Neural cell (in vitro differentiated cells): ENCODE measurements around the gene CDR2. TPM values are rescaled to one million over a fixed set of nuclear protein-coding genes. Genes with fewer than 3 reads are reported as not detected.
A peak's percentile ranks its signal among the peaks of the same experiment; 100 is the strongest.

Source experiments
- H2AFZ ChIP-seq: fragments of 200-600, 300-800 bp; sonication (generic), shearing (Covaris generic); 2 replicates; pipeline ENCODE4 v1.6.0; 2014; ENCODE audit warnings: low read depth, mild to moderate bottlenecking, antibody characterized with exemption, low read length, moderate library complexity
- H3F3A ChIP-seq: fragments of 200-600 bp; shearing (Covaris generic); 2 replicates; pipeline ENCODE4 v1.6.1; 2016; ENCODE audit warnings: mild to moderate bottlenecking, moderate library complexity, mixed read lengths, antibody characterized with exemption, low read length; ENCODE audit not compliant: insufficient read depth, poor library complexity, severe bottlenecking
- H3K27ac ChIP-seq: fragments of 200-600, 300-800 bp; sonication (generic), shearing (Covaris generic); 2 replicates; pipeline ENCODE4 v1.5.1; 2014; ENCODE audit warnings: mild to moderate bottlenecking, low read length, moderate library complexity
- H3K27me3 ChIP-seq: fragments of 300-800, 200-600 bp; sonication (generic), shearing (Covaris generic); 2 replicates; pipeline ENCODE4 v1.6.0; 2014; ENCODE audit warnings: mild to moderate bottlenecking, low read depth, low read length, moderate library complexity; ENCODE audit not compliant: insufficient read depth
- H3K36me3 ChIP-seq: fragments of 300-800, 200-600 bp; sonication (generic), shearing (Covaris generic); 2 replicates; pipeline ENCODE4 v1.5.1; 2014; ENCODE audit warnings: mild to moderate bottlenecking, antibody characterized with exemption, low read length, moderate library complexity; ENCODE audit not compliant: insufficient read depth
- H3K4me2 ChIP-seq: fragments of 300-800, 200-600 bp; sonication (generic), shearing (Covaris generic); 2 replicates; pipeline ENCODE4 v1.6.0; 2014; ENCODE audit warnings: mild to moderate bottlenecking, low read length
- H3K4me3 ChIP-seq: fragments of 300-800, 200-600 bp; sonication (generic), shearing (Covaris generic); 2 replicates; pipeline ENCODE4 v1.5.1; 2014; ENCODE audit warnings: mild to moderate bottlenecking, low read length, moderate library complexity
- H3K79me2 ChIP-seq: fragments of 200-600 bp; shearing (Covaris generic); replicated peaks from 2 replicates; pipeline ENCODE4 v1.6.0; 2014; ENCODE audit warnings: mild to moderate bottlenecking, low read length, moderate library complexity; ENCODE audit not compliant: insufficient read depth
- H3K9ac ChIP-seq: fragments of 300-800, 200-600 bp; sonication (generic), shearing (Covaris generic); 2 replicates; pipeline ENCODE4 v1.6.1; 2016; ENCODE audit warnings: mild to moderate bottlenecking, low read length, mixed read lengths
- H3K9me2 ChIP-seq: fragments of 200-600 bp; shearing (Covaris generic); 2 replicates; pipeline ENCODE4 v1.6.1; 2016; ENCODE audit warnings: mild to moderate bottlenecking, low read length, mixed read lengths; ENCODE audit not compliant: insufficient read depth
- H3K9me3 ChIP-seq: fragments of 200-600, 300-800 bp; sonication (generic), shearing (Covaris generic); 2 replicates; pipeline ENCODE4 v1.6.1; 2016; ENCODE audit warnings: mild to moderate bottlenecking, mixed run types, low read length, moderate library complexity, mixed read lengths
- H4K20me1 ChIP-seq: fragments of 200-600 bp; shearing (Covaris generic); 2 replicates; pipeline ENCODE4 v1.6.1; 2016; ENCODE audit warnings: mild to moderate bottlenecking, mixed run types; ENCODE audit not compliant: insufficient read depth
- EP300 ChIP-seq: fragments of 450-650 bp; conservative IDR thresholded peaks from 2 replicates; pipeline ENCODE4 v1.6.1; 2014; ENCODE audit warnings: antibody characterized with exemption, mild to moderate bottlenecking, moderate library complexity; ENCODE audit not compliant: poor library complexity, severe bottlenecking
- EZH2 ChIP-seq: fragments of 200-600, 300-800 bp; shearing (Covaris generic), sonication (generic); IDR thresholded peaks from 2 replicates; pipeline ENCODE4 v1.6.1; 2014; ENCODE audit warnings: antibody characterized with exemption, low read length, borderline replicate concordance, mild to moderate bottlenecking; ENCODE audit not compliant: insufficient read depth, poor library complexity, severe bottlenecking
- MXI1 ChIP-seq: fragments of 450-650 bp; conservative IDR thresholded peaks from 2 replicates; pipeline ENCODE4 v1.6.1; 2014; ENCODE audit warnings: antibody characterized with exemption, mild to moderate bottlenecking; ENCODE audit not compliant: poor library complexity, severe bottlenecking
- POLR2AphosphoS5 ChIP-seq: IDR thresholded peaks from 2 replicates; pipeline ENCODE4 v1.6.1; 2012
- RAD21 ChIP-seq: fragments of 450-650 bp; conservative IDR thresholded peaks from 2 replicates; pipeline ENCODE4 v1.6.1; 2014; ENCODE audit warnings: antibody characterized with exemption, mild to moderate bottlenecking, moderate library complexity
- REST ChIP-seq: IDR thresholded peaks from 2 replicates; pipeline ENCODE4 v1.6.1; 2012; ENCODE audit warnings: borderline replicate concordance
- SMC3 ChIP-seq: fragments of 450-650 bp; conservative IDR thresholded peaks from 2 replicates; pipeline ENCODE4 v1.6.1; 2014; ENCODE audit warnings: antibody characterized with exemption, mild to moderate bottlenecking, moderate library complexity; ENCODE audit not compliant: poor library complexity
- TAF1 ChIP-seq: IDR thresholded peaks from 2 replicates; pipeline ENCODE4 v1.6.1; 2012; ENCODE audit warnings: low read depth
- polyA plus RNA-seq: library from polyadenylated mRNA; depleted of rRNA; stranded (reverse); fragments of >200 nt; gene quantifications from 2 replicates; pipeline ENCODE4 v1.2.3, GENCODE V29; 2014
- TF ChIP-seq, protein P1 (sequence below): fragments of 450-650 bp; IDR thresholded peaks from 2 replicates; pipeline ENCODE4 v1.5.1; 2014; ENCODE audit warnings: antibody characterized with exemption, mild to moderate bottlenecking, moderate library complexity; ENCODE audit not compliant: poor library complexity, severe bottlenecking

CDR2 gene
- polyA plus RNA-seq, 1 donor from 2014 or later: 17.8 TPM

DNA sequence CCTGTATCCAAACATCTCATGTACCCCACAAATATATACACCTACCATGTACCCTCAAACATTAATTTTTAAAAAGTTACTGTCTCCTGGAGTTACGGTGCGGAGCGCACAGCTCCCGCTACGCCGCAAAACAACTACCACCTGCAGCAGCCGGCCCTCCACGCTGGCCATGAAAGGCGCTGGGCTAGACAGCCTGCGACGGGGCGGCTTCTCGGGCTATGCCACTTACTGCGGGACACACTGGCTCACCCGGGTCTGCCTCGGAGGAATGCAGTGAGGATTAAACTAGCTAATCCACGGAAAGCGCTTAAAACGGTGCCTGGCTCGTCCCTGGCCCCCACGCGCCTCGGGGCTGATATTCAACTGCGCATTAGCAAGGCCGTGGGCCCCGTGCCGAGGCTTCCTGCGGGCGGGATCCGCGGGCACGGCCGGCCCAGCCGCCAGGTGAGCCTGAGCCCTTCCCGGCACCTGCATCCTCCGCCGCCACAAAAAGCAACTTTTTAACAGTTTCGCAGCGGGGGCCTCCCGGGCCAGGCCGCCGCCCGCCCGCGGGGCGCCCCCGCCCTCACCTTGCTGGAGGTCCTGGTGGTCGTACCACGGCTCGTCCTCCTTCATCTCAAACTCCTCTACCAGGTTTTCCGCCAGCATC, 633 bp downstream of the CDR2 start:
- Histone ChIP-seq H3K79me2 (no peaks in the 10 kb centered on the region), H3K4me3 (peak overlapping the region; percentile 92), H3K9me3 (no peaks in the 10 kb centered on the region), H3K27me3 (peaks cover 17% of the 10 kb centered on the region), H3K9ac (peak overlapping the region; percentile 76), H3K9me2 (no peaks in the 10 kb centered on the region), H3F3A (no peaks in the 10 kb centered on the region), H3K4me2 (peak overlapping the region; percentile 3), H2AFZ (peak overlapping the region; percentile 19), H3K27ac (no peak overlapping the region), H3K36me3 (no peaks in the 10 kb centered on the region), H4K20me1 (no peaks in the 10 kb centered on the region)
- TF ChIP-seq REST: no peak
- TF ChIP-seq TAF1: no peak
- TF ChIP-seq, protein P1, sequence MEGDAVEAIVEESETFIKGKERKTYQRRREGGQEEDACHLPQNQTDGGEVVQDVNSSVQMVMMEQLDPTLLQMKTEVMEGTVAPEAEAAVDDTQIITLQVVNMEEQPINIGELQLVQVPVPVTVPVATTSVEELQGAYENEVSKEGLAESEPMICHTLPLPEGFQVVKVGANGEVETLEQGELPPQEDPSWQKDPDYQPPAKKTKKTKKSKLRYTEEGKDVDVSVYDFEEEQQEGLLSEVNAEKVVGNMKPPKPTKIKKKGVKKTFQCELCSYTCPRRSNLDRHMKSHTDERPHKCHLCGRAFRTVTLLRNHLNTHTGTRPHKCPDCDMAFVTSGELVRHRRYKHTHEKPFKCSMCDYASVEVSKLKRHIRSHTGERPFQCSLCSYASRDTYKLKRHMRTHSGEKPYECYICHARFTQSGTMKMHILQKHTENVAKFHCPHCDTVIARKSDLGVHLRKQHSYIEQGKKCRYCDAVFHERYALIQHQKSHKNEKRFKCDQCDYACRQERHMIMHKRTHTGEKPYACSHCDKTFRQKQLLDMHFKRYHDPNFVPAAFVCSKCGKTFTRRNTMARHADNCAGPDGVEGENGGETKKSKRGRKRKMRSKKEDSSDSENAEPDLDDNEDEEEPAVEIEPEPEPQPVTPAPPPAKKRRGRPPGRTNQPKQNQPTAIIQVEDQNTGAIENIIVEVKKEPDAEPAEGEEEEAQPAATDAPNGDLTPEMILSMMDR: no peak
- TF ChIP-seq SMC3: no peak
- no peak for TF ChIP-seq POLR2AphosphoS5
- TF ChIP-seq RAD21: no peak
- TF ChIP-seq MXI1: no peak
- TF ChIP-seq EP300: no peak
- TF ChIP-seq EZH2: no peak

DNA sequence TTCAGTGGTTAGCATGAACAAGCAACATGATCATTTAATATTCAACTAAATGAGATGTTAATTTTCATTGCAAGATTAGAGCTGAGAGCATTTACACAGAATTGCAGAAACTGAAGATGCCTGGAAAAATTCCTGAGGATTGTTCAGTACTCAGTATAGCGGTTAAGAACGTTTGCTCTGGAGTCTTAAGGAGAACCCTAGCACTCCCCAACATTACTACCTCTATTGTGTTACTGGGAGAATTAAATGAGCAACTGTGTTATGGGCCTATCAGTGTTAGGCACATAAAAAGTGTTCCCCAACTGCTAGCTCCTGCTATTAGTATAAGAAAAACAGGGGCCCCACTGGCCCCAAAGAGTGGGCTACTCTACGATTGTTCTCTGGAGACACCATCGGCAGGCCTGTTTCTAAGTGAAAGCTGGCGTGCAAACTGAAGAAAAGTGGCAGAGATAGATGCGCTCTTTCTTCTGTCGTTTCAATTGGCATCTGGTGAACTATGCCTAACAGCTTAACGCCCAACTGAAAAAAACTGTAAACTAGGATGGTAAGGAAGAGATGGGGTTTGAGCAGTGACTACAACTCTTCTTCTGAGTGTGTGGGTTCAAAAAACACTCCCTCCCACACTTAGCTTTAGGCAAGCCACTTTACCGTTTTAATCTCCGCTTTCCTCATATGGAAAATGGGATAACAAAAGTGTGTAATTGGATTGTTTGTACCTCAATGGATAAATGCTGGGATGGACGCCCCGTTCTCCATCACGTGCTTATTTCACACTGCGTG, 1.3 kb downstream of the CDR2 start:
- TF ChIP-seq REST (no peak), TAF1 (no peak), POLR2AphosphoS5 (no peak), EZH2 (no peak), EP300 (no peak), MXI1 (no peak), SMC3 (no peak)
- TF ChIP-seq, protein P1: no peak
- peak overlapping the region; percentile 3 for H3K4me2 ChIP-seq
- no peaks in the 10 kb centered on the region for H3K9me3 ChIP-seq
- H3K79me2 ChIP-seq: no peaks in the 10 kb centered on the region
- H3K9me2 ChIP-seq: no peaks in the 10 kb centered on the region
- H3K4me3 ChIP-seq: peak overlapping the region; percentile 92
- no peaks in the 10 kb centered on the region for H4K20me1 ChIP-seq
- peak overlapping the region; percentile 76 for H3K9ac ChIP-seq
- peaks cover 17% of the 10 kb centered on the region for H3K27me3 ChIP-seq
- no peak overlapping the region for H2AFZ ChIP-seq
- H3K27ac ChIP-seq: no peak overlapping the region
- no peaks in the 10 kb centered on the region for H3K36me3 ChIP-seq
- no peaks in the 10 kb centered on the region for H3F3A ChIP-seq
